CD4-positive, alpha-beta T cell treated with Interleukin-15 for 4 hours (primary cell): ENCODE measurements around the gene SLX4IP.

Experiments used
- DNase-seq: peaks from one replicate; pipeline ENCODE4 v3.0.0-alpha.2; 2020; ENCODE audit warnings: low spot score

SLX4IP gene

GRCh38 chr20:10466855-10467254 is 31.8 kb downstream of the SLX4IP start:
- no peak for DNase-seq

GRCh38 chr20:10467681-10468339 is 32.7 kb downstream of the SLX4IP start:
- DNase-seq: no peak

DNA sequence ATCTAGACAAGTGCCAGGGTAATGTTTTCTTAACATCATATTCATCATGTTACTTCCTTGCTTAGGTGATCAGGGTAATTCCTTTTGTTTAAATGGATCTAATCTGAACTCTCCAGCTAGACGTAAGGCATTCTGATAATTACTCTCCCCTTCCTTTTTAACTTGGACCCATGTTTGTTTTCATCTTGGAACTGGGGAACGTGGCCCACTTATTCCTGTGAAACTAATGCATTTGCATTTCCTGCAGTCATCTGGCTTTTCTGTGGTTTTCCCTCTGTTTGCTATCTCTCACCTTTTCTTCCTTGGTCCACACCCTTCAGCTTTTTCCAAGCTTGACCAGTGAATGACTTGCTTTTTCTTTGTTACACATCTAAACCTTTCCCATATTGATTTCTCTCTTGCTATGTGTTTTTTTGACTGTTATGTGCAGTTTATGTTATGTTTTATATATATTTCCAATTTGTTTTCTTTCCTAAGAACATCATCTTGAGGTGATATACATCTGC is 33.3 kb downstream of the SLX4IP start:
- no peak for DNase-seq

- DNase-seq: no peak
These were observed 34.0 kb downstream of the SLX4IP start for GRCh38 chr20:10469056-10469455.

- DNase-seq: peak; percentile 38
These were observed 34.5 kb downstream of the SLX4IP start for GRCh38 chr20:10469599-10469998.

GRCh38 chr20:10470276-10470675 is 35.2 kb downstream of the SLX4IP start:
- no peak for DNase-seq

- DNase-seq: no peak
These were observed 37.8 kb downstream of the SLX4IP start for GRCh38 chr20:10472871-10473270.

DNA sequence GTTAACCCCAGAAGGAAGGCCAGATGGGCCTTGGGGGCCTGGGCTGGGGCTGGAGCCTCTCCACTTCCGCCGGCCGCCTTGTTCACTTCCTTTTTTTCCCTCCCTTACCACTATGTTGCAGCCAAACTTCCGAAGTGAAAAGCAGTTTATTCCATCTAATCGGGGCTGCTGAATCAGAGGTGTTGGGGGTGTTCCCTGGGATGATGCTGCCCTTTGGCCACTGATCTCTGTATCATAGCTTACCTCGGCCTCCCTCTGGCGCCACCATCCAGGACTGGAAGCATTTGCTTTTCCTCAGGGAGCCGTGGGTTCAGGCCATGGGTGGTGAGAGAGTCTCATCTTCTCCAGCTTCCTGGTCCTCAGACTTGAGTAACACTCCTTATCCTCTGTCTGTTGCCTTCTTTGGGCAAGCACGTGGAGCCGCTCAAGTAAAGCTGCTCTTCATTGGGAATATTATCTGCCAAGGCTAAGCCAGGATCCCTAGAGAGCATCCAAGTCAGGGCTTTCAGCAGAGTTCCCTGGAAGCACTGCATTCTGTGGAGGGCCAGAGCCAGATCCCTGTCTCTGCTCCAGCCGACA is 39.6 kb downstream of the SLX4IP start:
- no peak for DNase-seq

- no peak for DNase-seq
These were observed 40.1 kb downstream of the SLX4IP start for GRCh38 chr20:10475225-10475624.

DNA sequence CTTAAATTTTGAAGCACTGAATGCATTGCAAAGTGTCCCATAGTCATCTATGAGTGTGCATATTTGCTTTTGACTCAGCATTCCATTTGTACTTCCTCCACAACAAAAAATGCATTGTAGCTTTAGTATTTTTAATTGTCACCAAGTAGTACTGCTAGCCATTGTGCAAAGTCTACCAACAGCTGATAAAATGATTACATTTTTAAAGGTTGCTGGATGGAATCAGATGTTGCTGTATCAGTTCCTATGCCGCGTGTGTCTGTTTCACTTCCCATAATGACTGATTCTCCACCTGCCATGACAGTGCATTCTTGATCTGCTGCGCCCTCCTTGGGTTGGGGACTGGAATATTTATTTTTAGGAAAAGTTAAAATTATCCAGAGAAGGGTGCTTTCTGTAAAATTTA is 41.2 kb downstream of the SLX4IP start:
- DNase-seq: no peak

- DNase-seq: no peak
These were observed 43.1 kb downstream of the SLX4IP start for GRCh38 chr20:10478205-10478604.

- no peak for DNase-seq
These were observed 43.8 kb downstream of the SLX4IP start for GRCh38 chr20:10478930-10479329.

DNA sequence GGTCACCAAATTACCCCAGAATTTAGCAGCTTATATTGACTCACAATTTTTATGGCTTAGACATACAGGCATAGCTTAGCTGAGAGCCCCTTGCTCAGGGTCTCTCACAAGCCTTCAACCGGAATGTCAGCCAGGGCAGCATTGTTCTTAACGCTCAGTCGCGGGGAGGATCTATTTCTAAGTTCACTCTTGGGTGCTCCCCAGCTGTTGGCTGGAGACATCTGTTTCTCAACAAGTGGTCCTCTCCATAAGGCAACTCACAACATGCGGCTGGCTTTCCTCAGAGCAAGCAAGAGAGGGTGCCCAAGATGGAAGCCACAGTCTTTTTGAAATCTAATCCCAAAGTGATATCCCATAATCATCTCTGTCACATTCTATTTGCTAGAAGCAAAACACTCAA is 46.6 kb downstream of the SLX4IP start:
- DNase-seq: no peak

DNA sequence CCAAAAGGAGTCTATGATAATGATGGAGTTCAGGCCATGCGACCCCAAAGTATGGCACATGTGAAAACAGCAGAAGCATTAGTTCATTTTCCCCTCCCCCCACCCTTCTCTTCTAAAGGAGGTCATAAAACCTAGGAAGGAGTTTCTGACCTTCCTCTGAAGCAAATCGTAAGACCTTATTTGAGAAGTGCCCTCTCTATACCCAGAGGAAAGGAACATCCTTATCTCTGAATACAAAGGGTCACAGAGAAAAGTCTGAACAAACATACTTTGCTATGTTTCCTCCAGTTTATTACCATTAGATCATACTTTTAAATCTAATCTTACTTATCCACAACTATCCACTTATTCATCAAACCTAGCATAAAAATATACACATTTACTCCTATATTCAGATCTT is 48.6 kb downstream of the SLX4IP start:
- DNase-seq: no peak

- DNase-seq: no peak
These were observed 52.3 kb downstream of the SLX4IP start for GRCh38 chr20:10487142-10488136.

DNA sequence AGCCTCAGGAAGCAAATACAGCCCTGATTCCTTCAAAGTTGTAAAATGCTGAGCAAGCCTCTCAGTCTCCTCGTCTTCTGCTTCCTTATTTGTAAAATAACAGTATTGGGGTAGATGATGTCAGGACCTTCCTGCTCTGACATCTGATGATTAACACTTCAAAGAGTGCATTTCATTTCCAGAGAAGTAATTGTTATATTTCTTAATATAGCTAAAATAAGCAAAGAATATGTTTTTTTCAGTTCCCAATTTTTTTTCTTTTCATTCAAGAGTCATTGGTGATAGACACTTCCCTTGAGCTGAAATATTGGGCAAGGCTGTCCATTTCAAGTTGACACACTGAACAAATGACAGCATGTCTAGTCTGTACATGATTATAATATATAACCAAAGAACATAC is 53.4 kb downstream of the SLX4IP start:
- no peak for DNase-seq

DNA sequence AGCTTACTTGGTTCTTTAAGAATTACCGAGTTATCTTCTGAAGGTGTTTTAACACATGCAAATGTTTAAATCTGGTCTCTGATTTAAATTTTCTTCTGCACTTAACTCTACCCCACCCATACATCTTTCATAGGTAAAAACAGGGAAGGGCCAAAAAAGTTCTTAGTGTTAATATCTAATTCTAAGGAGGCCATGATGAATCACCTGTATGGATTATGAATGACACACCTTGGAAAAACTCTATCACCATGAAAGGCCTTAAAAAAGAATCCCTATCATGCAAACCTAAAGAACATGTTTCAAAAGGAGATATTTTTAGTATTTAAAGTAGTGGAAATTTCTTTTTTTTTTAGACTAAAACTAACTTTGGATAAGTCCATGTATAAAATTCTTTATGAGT is 54.7 kb downstream of the SLX4IP start:
- DNase-seq: no peak

GRCh38 chr20:10490257-10490656 is 55.2 kb downstream of the SLX4IP start:
- DNase-seq: no peak

DNA sequence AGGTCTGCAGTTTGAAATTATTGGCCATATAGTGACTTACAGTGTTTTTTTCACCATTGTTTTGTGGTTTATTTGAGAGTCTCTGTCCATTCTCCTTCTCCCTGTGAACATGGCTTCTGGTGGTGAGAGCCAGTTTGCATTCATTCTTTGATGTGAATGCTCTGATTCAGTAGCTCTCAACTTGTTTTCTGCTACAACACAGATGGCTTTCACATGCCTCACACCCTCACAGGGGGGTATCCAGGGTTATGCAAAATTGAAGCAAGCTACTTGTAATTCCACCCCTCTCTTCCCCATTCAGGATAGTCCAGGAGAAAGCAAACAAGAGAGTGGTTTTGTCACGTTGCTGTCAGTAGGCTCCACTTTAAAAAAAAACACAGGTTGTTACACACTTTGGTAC is 55.6 kb downstream of the SLX4IP start:
- no peak for DNase-seq

DNA sequence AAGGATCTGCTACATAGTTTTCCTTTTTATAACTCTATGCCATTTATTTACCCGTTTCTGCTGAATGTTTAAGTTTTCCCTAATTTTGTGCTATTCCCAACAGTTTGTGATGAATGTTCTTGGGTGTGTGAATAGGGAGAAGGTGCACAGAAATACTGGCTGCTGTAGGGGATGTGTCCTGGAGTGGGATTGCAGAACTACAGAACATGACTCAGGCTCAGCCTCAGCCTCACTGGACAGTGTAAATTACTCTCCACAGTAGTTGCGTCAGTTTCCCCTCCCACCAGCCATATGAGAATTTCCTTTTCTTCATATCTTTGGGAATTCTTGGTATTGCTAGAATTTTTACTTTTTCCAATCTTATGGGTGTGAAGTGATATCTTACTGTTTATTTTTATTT is 57.0 kb downstream of the SLX4IP start:
- DNase-seq: no peak

GRCh38 chr20:10492844-10493243 is 57.7 kb downstream of the SLX4IP start:
- DNase-seq: no peak

DNA sequence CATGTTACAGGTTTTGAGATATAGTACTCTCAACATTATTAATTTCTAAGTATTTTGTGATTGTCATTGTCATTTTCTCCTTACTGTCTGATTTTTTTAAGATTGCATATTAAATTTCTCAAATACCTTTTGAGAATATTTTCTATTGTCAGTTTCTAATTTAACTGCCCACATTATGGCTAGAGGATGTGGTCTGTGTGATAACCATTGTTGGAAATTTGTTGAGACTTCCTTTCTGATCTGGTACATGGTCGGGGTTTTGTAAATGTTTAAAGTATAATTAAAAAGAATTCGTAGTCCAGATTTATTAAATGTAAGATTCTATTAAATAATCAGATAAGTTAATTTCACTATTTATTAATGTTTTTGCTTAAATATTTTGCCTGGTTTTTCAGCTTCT is 60.1 kb downstream of the SLX4IP start:
- no peak for DNase-seq

GRCh38 chr20:10496465-10496864 is 61.4 kb downstream of the SLX4IP start:
- no peak for DNase-seq
